Spleen (tissue), 7 donors: Measurements from ENCODE around the gene PAGR1.

ENCODE experiments used
- POLR2AphosphoS5 ChIP-seq, 3 donors: sonication (generic); formaldehyde crosslinking; IDR thresholded peaks; one replicate each; pipeline ENCODE4 v1.5.1; 2017; ENCODE audit warnings: antibody characterized with exemption in 3 of 3
- TF ChIP-seq, protein P1 (sequence below), 11 experiments: fragments of 200-600 bp in 7 of 11; fragments of 450-650 bp in 4 of 11; sonication (generic) in 4 of 11; IDR thresholded peaks in 8 of 11; conservative IDR thresholded peaks in 3 of 11; 1 replicate in 7 of 11; 2 replicates in 4 of 11; pipeline versions ENCODE4 v1.4.0 to v1.8.0; 2016 to 2021; ENCODE audit warnings: antibody characterized with exemption in 11 of 11, inconsistent platforms in 4 of 11, mild to moderate bottlenecking in 1 of 11
- donor health status: DM: no; HTN: no; CAD: no; lungs with moderate emphysema.
- donor health status: DM: no; HTN: no; CAD: no.
- donor health status: DM: no; HTN: no; CAD: no.

- TF ChIP-seq, protein P1, sequence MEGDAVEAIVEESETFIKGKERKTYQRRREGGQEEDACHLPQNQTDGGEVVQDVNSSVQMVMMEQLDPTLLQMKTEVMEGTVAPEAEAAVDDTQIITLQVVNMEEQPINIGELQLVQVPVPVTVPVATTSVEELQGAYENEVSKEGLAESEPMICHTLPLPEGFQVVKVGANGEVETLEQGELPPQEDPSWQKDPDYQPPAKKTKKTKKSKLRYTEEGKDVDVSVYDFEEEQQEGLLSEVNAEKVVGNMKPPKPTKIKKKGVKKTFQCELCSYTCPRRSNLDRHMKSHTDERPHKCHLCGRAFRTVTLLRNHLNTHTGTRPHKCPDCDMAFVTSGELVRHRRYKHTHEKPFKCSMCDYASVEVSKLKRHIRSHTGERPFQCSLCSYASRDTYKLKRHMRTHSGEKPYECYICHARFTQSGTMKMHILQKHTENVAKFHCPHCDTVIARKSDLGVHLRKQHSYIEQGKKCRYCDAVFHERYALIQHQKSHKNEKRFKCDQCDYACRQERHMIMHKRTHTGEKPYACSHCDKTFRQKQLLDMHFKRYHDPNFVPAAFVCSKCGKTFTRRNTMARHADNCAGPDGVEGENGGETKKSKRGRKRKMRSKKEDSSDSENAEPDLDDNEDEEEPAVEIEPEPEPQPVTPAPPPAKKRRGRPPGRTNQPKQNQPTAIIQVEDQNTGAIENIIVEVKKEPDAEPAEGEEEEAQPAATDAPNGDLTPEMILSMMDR (IDR thresholded peaks at IDR 0.05 in 8 of 11, conservative IDR thresholded peaks at IDR 0.05 in 3 of 11), result no peak
- TF ChIP-seq POLR2AphosphoS5 (IDR thresholded peaks at IDR 0.05), result no peak
These were observed 1.4 kb upstream of the PAGR1 start for GRCh38 chr16:29814592-29814991.
